ENCODE data around the gene WBP1.
A peak's percentile ranks its signal among the peaks of the same experiment; 100 is the strongest.
"Not testable (repeated sequence)": the region's sequence is repeated elsewhere in the genome, so short reads cannot be mapped to it uniquely, and the experiment has no call there.

Gene WBP1

DNA sequence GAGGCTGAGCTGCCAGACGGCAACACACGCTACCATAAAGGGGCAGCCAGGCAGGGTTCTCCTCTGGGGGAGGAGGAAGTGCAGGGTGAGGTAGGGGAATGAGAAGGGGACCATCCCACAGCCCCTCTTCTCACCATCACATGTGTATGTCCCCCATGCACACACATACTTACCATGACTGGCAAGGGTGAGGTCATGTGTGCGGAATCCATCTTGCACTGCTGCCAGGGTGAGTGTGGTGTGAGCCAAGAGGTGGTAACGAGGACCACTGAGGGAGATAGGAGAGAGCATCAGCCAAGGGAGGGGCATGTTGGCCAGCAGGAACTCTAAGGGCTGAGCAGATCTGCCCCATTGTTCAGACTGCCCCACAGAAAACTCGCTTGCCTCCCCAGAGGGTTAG lies 29.6 kb upstream of the WBP1 start:
- DNase-seq = no peak

DNA sequence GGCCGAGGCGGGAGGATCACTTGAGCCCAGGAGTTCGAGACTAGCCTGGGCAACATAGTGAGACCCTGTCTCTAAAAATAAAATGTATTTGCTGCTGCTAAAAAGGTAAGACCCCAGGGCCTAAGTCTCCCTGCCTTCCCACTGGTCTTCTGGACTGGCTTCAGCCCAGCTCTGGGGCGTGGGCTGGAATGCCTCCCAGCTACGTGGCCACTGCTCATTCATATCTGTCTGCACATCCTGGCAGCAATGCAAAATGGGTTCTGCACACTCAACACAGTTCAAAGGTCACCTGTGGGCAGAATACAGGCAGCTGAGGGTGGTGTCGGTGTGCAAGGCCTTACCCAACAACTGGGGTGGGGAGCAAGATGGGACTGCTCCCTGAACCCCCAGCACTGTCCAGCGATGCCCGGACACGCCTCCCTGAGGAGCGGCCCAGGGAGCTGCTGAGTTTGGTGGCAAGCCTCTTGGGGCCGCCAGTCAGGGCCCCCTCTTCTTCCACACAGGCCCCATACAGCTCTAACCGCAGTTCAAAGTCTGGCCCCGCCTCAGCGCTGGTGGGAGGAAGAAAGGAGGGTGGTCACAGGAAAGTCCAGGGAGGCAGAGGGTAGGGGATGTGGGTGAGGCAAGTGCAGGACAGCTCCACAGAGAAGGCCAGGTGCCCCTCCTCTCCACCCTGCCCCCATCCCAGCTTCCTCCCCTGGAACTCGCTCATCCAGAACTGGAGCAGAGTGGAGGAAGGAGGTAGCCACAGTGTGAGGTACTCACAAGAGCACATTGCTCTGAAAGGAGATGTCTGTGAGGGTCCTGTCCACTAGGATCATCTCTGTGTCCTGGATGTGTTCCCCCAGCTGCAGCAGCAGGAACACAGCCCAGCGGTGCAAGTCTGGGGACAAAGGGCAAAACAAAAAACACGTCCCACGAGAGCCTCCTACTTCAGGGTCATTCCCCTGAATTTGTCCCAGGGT lies 28.5 kb upstream of the WBP1 start:
- DNase-seq = no peak

DNA sequence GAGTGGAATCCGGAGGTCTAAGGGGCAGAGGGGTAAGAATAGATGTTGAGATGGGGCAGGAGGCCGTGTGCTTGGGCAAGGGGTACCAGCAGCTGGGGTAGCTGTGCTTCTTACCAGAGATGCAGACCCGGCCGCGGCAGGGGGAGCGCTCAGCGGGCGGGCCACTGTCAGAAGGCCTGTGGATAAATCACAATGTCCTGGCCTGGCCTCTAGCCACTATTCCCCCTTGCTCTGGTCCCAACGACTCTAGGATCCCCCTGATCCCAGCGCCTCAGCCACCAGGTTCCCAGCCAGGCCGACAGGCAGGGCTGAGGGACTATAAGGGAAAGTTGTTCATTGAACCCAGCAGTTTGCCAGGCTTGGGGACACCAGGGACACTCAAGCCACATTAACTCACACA lies 27.7 kb upstream of the WBP1 start:
- no peak for DNase-seq

DNA sequence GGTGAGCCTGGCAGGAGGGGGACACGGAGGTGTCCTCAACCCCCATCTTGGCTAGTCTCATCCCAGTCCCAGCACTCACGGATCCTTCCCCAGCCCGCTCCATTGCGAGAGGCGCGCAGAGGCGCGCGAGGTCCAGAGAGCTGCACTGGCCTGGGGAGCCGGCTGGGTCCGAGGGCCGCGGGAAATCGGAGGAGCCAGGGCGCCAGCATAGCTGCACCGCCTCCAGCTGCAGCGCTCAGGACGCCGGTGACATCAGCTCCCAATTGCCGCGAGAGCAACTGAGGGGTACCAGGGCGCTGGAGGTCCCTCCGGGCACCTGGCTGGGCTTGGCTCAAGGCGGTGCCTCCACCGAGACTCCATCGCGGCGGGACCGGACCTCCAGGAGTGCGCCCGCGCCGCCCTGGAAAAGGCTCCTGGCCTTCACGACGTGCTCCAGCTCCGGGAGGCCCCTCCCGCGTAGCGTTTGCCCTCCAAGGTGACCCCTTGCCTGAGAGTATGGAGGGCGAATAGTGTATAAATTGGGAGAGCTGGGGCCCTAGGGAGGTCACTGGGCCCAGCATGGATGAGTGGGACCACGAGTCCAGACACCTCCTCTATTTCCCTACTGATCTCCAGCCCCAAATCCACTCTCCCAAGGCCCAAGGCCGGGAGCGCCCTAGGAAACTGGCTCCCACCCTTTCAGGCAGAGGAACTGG lies 22.0 kb upstream of the WBP1 start:
- no peak for DNase-seq

DNA sequence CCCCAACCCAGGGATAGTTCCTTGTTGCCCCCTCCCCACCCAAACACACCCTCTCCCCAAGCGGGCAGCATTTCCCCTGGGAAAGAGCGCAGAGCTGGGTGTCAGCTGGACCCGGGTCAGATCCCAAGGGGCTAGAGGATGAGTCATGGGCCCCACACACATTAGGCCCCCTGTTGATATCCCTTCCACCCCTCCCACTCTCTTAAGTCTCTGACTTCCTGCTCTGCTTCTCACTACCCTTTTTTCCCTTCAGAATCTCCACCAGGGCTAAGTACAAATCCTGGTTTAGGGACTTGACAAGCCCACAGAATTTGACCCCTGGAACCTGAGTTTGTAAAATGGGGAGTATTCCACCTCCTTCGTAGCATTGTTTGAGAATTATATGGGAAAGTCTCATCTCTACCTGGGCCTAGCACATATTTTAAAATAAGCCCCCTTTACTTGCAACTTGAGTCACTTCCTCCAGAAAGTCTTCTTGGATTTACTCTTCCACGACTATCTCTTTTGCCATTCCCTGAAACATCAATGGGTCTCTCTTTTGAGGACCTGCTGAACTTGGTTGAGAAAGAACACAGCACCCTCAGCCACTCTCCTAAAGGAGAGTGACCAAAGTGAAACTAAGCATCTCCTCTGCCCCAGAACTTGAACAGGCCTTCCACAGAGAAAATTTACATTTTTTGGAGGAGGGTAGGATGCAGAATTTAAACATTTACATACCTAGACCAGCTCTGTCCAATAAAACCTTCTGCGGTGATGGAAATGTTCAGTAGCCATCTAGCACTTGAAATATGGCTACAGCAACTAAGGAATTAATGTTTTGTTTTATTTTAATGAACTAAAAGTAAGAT lies 21.2 kb upstream of the WBP1 start:
- DNase-seq = no peak

DNA sequence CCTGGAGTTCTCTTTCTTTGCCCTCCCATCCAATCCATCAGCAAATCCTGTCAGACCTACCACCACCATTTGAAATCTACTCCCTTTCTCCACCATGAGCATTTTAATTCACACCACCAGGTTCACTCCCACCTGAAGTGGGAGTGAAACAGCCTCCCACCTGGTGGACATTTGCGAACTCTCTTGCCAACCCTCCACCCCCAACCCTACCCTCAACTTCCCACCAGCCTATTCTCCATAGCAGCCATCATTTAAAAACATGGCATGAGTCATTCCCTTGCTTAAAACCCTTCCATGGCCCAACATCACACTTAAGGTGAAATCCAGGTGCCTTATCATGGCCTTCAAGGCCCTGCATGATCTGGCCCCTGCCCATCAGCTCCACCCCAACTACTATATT lies 20.0 kb upstream of the WBP1 start:
- no peak for DNase-seq

DNA sequence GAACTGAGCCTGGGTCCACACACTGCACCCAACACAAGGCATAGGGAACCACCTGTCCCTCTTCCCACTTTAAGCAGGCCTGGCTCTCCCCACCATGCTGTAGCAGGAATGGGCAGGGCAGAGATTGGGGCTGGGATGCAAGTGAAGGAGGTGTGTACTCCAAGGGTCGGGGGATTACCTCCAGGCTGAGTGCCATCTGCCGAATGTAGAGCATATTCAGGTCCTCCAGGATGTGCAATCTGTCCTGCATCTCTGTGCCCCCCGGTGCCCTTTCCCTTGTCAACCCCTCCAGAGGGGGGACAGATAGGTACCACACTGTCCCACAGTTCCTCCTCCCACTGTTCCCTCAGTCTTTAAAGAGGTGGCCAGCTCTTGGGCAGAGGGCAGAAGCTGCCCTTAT lies 18.9 kb upstream of the WBP1 start:
- DNase-seq = no peak

DNA sequence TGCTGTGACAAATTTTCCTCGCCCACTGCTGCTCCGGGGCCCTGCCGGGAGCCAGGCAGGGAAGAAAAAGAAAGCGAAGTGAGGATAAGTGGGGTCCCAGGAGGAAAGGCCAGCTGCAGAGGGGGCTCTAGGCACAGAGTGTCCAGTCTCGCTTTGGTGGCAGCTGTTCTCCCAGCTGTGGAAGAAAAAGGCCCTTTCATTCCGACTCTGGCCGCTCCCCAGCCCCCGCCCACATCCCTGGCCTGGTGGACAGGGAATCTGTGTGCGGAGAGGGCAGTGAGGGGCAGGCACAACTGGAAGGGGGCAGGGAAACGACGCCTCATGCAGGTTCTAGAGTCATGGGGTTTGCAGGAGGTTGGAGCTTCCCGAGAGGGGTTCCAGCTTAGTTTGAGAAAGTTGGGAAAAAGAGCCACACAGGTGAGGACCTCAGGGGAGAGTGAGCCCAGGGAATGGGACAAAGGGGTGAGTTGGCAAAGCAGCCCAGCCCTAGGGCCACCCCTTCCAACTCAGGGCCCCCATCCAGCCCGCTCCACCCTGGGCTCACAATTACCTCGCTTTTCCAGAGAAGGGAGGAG lies 18.3 kb upstream of the WBP1 start:
- DNase-seq = no peak

DNA sequence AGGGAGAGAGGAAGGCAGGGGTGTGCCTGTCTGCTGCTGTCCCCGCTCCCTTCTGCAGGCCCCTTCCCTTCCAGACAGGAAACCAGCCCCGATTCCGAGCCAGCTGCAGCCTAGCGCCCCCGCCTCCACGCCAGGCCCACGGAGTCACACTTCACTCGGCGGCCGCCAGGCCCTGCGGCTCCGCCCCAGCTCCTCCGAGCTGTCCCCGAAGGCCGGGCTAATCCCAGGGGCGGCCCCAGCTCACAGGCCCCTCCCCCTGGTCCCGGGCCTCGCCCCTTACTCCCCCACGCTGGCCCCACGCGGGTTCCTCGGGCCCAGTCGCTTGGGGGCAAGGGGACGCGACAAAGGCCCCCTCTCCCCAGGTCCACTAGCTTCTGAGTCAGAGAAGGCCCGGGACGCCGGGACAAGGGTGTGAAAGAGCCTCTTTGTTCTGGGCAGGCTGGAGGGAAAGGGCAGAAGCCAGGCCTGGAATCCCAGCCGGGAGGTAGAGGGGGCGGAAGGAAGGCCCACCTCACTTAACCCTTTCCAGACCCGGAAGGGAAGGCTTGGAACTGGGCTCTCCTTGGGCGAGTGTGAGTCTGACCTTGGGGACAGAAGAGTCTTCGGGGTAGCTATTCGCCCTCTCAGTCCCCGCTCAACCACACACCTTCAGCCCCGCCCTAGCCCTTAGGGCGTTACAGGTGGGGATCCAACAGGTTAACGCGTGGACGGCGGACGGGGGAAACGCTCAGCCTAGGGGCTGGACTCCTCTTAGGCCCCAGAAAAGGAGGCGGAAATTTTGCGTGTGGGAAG lies 17.7 kb upstream of the WBP1 start:
- peak; percentile 78 to 88 for DNase-seq

DNA sequence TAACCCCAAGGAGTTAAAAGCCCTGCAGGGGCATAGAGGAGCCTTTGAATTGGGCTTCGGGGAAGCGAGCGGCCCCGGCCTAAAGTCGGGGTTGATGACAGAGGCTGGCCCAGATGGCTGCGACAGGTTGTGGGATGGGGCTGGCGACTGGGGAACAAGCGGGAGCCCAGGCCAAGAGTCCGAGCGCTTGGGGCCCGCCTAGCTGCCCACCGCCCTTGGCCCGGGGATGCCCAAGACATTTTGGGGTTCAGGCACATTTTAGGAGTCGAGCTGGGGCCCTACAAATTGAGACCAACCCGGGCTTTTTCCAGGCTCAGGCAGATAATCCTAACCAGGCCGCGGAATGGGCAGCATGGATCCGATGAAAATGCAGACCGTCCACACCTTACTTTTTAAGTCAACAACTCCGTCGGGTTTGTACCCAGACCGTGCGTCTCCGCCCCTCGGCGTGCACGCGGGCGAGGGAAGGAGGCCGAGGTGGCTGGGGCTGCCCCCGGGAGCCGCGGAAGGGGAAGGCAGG lies 17.0 kb upstream of the WBP1 start:
- DNase-seq = peak in 1 of 2 experiments; percentile 71

DNA sequence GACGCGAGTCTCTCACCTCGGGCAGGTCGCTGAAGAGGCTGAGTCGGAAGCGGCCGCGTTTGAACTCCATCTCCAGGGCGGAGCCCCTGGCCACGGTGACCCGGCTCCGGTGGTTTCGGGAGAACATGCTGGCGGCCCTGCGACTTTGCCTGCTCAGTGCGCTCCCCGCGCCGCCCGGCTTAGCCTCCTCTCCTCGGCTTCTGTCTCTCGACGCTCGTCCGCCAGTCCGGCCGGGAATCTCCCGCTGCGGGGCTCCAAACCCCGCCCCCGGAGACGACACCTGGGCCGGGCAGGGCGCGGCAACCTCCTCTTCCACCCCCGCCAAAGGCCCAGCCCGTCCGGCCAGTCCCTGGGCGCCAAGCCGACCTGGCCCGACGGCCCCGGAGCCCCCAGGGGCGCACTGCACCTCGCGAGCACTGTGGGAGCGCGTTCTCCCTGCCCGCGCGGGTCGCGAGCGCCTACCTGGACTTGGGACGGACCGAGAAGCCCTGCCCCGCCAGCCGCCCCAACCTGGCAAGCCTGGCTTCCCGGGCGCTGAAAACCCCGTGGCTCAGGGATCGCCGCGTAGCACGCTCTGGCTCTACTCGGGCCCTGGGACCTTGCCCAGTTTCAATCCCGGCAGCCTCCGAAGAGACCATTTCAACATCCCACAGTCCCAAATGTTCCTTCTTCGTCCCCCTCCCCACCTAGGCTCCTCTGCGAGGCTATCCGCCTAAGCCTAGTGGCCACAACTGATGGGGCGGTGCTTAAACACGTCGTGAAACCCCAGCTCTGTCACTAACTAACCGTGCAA lies 16.4 kb upstream of the WBP1 start, which contains the start of gene RTKN:
Gene RTKN (minus strand): TSS at position 248 of the 793 bp plus-strand sequence. CDS start 121 bp downstream, at position 127.
- peak; percentile 73 to 77 for DNase-seq

DNA sequence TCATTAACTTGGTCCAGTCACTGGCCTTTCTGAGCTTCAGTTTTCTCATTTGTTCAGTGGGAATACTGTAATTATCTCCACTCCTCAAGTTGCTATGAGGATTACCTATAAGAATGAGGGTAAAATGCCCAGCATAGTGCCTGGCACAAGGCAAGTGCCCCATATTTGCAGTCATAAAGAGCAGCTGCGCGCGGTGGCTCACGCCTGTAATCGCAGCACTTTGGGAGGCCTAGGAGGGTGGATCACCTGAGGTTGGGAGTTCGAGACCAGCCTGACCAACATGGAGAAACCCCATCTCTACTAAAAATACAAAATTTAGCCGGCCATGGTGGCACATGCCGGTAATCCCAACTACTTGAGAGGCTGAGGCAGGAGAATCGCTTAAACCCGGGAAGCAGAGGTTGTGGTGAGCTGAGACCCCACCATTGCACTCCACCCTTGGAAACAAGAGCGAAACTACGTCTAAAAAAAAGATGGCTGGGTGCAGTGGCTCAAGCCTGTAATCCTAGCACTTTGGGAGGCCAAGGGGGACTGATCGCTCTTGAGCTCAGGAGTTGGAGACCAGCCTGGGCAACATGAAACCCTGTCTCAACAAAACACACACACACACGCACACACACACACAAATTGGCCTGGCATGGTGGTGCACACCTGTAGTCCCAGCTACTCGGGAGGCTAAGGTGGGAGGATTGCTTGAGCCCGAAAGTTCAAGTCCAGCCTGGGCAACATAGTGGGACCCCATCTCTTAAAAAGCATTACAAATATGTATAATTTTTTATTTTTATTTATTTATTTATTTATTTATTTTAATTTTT lies 15.5 kb upstream of the WBP1 start:
- not testable (repeated sequence) for DNase-seq

DNA sequence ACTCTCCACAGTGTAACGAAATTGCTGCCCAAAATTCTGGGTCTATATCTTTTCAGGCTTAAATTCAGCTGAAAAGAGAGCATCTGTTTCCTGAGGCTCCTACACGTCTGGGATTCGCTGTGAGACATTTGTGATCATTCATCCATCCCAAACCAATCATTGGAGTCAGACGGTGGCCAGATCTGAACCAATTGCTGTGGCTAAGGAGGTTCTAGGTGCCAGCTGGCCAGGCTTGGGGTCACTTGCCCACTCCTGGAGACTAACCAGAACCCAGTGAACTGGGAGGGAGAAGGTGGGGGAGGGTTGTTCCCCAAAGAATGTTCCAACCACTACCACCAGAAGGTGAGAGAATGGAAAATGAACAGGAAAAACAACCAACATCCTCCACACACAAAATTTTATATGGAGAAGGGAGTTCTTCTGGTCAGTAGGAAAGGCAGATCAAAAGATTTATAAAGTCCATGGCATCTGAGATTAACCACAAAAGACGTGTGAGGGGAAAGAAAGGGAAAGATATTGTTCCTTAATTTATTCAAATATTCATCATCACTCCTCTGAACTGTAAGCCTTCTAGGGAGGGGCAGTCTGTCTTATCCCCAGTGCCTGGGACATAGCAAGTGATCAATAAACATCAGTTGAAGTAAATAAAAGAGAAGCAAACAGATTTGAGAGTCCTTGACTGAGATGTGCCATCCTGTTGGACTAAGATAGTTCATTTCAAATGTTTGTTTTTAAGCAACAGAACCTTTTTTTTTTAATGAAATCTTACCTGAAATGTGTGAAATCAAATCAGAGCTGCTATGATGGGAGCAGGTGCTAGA lies 13.5 kb upstream of the WBP1 start:
- no peak for DNase-seq

DNA sequence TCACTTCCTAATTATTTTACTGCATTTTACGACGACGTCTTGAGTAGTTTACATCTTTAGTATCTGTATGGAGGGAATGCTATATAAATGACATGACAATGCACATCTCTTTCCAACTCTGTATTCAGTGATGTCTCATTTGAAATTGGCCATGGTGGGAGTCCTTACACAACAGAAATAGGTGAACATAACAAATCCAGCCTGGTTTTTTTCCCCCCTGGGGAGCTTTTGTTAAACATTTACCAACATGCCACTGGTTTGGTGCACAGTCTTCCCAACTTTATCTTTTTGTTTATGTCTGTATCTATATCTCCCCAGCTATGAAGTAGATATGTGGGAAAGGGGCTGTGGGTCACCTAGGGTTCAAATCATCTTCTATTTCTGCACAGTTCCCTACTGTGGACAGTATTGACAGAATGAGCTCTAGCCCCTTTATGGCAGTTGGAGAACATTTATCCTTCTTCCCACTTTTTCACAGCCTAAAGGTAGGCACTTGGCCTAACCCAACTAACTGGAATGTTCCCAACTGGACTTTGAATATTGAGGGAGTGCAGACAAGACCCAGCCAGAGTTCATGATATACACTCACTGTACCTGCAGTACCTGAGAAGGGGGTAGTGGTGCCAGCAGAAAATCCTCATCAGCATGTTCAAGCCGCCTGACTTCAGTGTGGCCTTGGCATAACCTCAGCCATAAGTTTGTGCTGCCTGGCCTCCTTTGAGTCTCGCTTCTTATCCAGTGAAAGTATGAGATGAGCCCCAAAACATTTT lies 10.8 kb upstream of the WBP1 start:
- no peak for DNase-seq

DNA sequence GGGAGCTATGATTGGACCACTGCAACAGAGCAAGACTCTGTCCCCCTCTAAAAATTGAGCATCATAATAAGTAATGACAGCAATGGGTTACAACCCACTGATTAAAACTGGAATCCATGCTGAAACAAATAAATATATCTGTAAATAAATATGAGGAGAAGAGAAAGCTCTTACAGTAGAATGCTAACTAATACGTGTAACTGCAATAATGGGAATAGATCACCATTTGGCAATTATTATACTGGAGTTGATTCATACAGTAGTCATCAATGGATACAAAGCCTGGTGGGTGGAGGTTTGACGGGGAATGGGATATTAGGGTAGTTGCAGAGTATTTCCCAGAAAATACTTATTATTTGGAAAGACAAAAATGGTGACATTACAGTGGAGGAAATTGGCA lies 9.5 kb upstream of the WBP1 start:
- no peak for DNase-seq

DNA sequence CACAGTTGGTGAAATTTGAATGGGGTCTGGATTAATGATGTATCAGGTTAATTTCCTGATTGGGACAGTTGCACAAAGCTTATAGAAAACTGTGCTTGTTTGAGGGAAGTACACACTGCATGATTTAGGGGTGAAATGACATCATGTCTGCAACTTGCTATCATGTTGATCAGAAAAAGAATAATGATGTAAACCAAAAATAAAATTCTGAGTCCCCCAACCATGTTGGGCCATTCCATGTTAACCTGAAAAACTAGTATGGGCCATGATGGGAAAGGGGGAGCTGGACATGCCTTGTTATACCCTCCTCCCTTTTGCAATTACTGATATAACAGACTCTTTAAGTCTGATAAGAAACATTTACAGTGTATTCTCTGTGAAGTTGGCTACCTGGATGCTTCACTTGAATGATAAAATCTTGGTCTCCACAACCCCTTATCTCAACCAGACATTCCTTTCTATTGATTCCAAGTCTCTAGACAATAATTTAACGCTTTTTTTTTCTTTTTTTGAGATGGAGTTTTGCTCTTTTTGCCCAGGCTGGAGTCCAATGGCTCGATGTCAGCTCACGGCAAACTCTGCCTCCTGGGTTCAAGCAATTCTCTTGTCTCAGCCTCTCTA lies 7.6 kb upstream of the WBP1 start:
- no peak for DNase-seq

DNA sequence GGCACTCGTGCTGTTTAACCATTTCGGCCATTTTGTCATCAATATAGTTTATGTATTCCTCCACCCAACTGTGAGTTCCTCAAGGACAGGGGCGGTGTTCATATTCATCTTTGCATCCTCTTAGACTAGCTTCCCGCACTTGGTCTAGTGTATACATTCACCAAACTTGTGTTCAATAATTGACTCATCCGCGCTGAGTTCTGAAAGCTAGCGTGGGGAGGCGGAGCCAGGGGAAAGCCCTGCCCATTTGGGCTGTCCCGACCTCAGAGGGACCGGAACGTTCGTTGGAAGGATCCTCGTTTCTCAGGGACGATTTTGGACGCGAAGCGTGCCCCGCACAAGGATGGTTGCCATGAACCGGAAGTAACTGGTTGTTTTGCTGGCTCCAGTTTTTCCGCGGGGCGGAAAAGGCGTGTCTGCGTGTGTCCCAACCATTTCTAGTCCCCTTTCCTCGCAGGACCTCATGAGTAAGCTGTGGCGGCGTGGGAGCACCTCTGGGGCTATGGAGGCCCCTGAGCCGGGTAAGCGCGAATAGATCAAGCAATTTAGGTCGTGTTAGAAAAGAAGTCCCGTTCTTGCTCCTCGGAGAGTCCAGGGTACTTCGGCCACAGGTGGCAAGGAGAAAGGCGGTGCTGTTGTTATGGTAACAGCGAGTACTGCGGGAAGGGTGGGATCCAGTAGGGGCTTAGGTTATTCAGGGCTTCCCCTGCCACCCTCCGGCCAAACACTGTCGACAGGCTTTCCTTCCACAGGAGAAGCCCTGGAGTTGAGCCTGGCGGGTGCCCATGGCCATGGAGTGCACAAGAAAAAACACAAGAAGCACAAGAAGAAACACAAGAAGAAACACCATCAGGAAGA lies 3.4 kb upstream of the WBP1 start, which contains the start of gene INO80B:
Gene INO80B (plus strand): TSS at position 434 of the 858 bp plus-strand sequence. CDS start 30 bp downstream, at position 464.
- DNase-seq = peak; percentile 96 to 98
